Dermis microvascular lymphatic vessel endothelial cell (primary cell): ENCODE data around the gene CAMP. TPM values are rescaled to one million over a fixed set of nuclear protein-coding genes. Genes with fewer than 3 reads are reported as not detected.
"Not testable (repeated sequence)": the region's sequence is repeated elsewhere in the genome, so short reads cannot be mapped to it uniquely, and the experiment has no call there.

Experiments
- DNase-seq, 2 donors: peaks; one replicate each; pipeline versions ENCODE4 v3.0.0 to v3.0.0-alpha.2; 2010; ENCODE audit warnings: low read depth in 2 of 2
- total RNA-seq: library from RNA; depleted of rRNA; stranded (reverse); fragments of >200 nt; gene quantifications from 2 replicates; pipeline ENCODE4 v1.2.1, GENCODE V29; 2014

The CAMP gene
- total RNA-seq, 1 donor from 2014 or later: not detected

DNA sequence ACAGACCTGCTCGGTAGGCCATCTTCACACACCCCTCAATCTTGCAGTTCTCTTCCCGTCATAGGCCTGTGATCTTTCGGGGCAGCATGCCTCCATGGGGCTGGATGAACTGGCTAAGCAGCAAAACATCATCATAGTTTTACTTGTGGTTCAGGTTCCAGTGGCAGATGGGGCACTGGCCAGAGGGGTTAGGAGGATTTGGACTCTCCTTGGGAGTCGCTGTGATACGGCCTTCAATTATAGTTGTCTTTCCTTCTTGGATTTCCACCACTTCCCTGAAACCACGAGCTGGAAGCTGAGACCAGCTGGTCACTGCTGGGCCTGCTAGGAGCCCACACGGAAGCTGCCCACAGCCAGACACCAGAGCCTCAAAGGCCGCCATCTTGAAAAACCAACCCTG, 33.3 kb downstream of the CAMP start:
- no peak for DNase-seq

DNA sequence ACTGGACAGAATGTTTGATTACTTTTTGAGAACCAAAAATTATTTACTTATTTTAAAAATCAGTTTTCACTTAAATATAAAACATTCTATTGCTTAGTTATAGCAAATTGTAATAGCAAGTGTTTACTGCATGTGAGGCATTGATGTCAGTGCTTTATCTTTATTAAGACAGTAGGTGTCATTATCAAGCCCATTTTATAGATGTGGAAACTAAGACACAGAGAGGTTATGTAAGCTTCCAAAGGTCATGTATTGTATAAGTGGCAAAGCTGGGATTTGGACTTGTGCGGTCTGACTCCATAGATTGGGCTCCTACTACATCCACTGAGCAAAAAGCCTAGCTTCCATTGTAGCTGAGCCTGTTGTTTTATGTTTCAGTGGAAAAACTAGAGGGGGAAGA, 35.2 kb downstream of the CAMP start:
- DNase-seq: no peak

DNA sequence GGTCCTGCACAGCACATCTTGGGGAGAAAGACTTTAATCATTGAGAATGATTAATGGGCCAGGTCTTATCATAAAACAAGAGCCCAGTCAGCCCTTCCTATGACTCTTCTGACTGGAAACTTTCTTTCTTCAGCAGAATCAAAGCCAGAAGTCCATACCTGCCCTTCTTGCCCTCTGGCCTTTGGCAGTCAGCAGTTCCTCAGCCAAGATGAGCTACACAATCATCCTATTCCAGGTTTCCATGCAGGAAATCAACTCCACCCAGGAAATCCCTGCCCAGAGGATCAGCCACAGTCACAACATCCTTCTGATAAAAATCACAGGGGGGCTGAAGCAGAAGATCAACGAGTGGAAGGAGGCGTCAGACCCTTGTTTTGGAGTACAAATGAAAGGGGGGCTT, 44.5 kb downstream of the CAMP start:
- DNase-seq: peak in 1 of 2 donors; percentile 34

DNA sequence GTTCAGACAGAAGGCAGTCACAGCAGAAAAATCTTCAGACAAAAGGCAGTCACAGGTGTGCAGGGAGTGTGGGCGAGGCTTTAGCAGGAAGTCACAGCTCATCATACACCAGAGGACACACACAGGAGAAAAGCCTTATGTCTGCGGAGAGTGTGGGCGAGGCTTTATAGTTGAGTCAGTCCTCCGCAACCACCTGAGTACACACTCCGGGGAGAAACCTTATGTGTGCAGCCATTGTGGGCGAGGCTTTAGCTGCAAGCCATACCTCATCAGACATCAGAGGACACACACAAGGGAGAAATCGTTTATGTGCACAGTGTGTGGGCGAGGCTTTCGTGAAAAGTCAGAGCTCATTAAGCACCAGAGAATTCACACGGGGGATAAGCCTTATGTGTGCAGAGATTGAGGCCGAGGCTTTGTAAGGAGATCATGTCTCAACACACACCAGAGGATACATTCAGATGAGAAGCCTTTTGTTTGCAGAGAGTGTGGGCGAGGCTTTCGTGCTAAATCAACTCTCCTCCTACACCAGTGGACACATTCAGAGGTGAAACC, 45.2 kb downstream of the CAMP start:
- no peak for DNase-seq

DNA sequence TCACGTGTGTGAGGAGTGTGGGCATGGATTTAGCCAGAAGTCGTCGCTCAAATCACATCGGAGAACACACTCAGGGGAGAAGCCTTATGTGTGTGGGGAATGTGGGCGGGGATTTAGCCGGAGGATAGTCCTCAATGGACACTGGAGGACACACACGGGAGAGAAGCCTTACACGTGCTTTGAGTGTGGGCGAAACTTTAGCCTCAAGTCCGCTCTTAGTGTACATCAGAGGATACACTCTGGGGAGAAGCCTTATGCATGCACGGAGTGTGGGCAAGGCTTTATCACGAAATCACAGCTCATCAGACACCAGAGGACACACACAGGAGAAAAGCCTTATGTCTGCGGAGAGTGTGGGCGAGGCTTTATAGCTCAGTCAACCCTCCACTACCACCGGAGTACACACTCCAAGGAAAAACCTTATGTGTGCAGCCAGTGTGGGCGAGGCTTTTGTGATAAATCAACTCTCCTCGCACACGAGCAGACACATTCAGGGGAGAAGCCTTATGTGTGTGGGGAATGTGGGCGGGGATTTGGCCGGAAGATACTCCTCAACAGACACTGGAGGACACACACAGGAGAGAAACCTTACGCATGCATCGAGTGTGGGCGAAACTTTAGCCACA, 45.8 kb downstream of the CAMP start:
- DNase-seq: no peak

DNA sequence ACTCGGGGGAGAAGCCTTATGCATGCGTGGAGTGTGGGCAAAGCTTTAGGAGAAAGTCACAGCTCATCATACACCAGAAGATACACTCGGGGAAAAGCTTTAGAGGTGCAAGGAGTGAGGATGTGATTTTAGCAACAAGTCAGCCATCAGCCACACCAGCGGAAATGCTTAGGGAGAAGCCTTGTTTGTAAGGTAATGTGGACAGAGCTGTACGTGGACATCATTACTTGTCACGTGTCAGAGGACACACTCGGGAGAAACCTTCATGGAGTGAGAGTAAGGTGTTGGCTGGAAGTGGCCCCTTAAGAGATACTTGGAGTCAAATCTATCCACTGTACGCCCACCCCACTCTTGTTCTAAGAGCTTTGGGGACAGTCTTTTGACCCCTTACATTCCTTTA, 46.3 kb downstream of the CAMP start:
- no peak for DNase-seq

DNA sequence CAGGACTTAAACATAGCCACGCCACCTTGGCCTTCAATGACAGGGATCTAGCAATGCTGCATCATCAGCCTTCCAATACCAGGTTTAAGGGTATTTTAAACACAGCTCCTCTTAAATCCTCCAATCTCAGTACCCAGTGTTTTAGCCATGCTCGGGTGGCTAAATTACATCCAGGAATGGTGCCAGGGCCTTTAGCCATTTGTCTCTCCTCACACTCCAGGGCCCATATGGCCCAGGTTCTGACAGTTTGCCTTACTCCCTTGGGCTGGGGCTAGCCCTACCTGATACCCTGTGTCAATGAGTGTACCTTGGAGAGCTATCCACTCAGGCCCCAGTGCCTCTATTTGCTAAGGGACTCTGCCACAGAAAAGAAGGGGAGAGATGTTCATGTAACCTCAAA, 47.0 kb downstream of the CAMP start:
- DNase-seq: no peak

DNA sequence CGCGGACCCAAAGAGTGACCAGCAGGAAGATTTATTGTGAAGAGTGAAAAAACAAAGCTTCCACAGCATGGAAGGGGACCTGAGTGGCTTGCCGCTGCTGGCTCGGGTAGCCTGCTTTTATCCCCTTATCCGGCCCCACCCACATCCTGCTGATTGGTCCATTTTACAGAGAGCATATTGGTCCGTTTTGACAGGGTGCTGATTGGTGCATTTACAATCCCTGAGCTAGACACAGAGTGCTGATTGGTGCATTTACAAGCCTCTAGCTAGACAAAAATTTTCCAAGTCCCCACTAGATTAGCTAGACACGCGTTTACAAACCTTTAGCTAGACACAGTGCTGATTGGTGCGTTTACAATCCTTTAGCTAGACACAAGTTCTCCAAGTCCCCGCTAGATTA, 47.9 kb downstream of the CAMP start:
- DNase-seq: not testable (repeated sequence)

DNA sequence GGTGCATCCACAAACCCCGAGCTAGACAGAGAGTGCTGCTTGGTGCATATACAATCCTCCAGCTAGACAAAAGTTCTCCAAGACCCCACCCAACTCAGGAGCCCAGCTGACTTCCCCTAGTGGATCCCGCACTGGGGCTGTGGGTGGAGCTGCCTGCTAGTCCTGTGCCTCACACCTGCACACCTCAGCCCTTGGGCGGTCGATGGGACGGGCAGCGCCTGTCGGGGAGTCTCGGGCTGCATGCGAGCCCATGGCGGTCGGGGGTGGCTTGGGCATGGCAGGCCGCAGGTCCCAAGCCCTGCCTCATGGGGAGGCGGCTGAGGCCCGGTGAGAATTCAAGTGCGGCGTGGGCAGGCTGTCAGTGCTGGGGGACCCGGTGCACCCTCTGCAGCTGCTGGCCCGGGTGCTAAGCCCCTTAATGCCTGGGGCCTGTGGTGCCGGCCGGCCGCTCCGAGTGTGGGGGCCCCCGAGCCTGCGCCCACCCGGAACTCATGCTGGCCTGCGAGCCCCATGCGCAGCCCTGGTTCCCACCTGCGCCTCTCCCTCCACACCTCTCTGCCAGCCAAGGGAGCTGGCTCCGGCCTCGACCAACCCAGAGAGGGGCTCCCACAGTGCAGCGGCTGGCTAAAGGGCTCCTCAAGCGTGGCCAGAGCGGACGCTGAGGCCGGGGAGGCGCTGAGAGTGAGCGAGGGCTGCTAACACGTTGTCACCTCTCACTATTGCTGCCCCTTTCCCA, 48.6 kb downstream of the CAMP start:
- DNase-seq: no peak

DNA sequence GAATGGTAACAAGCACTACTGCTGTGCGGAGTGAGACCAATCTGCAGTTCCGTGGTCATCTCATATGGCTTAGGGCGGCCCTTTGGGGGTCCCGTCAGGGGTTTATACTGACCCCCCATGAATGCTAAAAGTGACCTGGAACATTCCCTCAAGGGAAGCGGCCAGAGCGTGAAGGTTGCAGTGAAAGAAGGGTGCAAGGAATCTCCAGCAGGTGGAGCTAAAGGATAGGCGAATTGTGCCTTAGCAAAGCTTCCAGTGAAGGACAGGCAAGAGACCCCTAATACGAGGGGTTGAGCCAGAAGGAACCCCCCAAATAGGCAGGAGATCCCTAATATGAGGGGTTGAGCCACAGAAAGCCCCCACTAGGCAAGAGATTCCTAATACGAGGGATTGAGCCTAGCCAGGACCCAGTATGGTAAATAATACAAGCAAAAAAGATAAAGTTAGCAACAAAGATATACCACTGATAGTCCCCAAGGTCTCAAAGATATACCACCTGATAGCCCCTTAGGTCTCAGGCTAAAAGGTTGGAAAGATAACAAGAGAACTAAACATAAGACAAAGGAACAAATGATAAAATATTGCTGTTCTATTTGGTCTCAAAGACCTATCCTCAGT, 50.4 kb downstream of the CAMP start:
- DNase-seq: peak; percentile 66 to 73

DNA sequence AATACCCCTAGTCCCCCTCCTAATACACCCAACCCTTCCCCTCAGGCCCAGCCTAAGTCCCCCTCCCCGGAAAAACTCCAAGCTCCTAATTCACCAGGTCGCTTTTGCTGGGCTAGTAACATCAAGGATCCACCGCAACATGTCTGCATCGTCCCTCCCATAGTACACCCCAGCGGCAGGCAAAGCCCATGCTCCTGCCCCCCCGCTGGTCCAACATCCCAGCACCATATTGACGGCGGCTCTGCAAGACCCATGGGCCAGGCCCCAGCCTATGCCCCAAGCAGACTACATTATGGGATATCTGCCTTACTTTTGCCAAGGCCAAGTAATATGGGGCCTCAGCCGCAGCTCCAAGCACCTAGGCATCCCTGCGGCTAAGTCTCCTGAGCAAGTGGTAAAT, 51.2 kb downstream of the CAMP start:
- DNase-seq: no peak

Other genes starting within 250 kb of the CAMP start
- 41.2 and 53.1 TPM in 2 replicates for gene MAP4, start 207.1 kb upstream of the CAMP start, total RNA-seq
- 8.6 and 9.1 TPM in 2 replicates for gene CDC25A, start 35.1 kb upstream of the CAMP start, total RNA-seq
- 2.8 and 3.4 TPM in 2 replicates for gene ZNF589, start 17.6 kb downstream of the CAMP start, total RNA-seq
- 15.3 and 20.5 TPM in 2 replicates for gene NME6, start 77.9 kb downstream of the CAMP start, total RNA-seq
- not detected in 2 replicates for gene SPINK8, start 110.2 kb downstream of the CAMP start, total RNA-seq
- gene FBXW12, start 148.7 kb downstream of the CAMP start, total RNA-seq: not detected in 2 replicates
- gene PLXNB1, start 206.6 kb downstream of the CAMP start, total RNA-seq: 13.9 and 20.5 TPM in 2 replicates
- 9.7 and 13.1 TPM in 2 replicates for gene CCDC51, start 216.6 kb downstream of the CAMP start, total RNA-seq
- 108 and 193 TPM in 2 replicates for gene TMA7, start 216.8 kb downstream of the CAMP start, total RNA-seq
- 4.9 and 6.1 TPM in 2 replicates for gene ATRIP, start 223.2 kb downstream of the CAMP start, total RNA-seq